ENCODE data around the gene CST7.

The CST7 gene

GRCh38 chr20:24959591-24960301 is 10.7 kb downstream of the CST7 start:
- no peak overlapping the region for H3K27ac Mint-ChIP-seq
- no peak for TF ChIP-seq CTCF (IDR thresholded peaks at IDR 0.05)
- H3K9me3 Mint-ChIP-seq: no peaks in the 10 kb centered on the region
- peaks cover 27% of the 10 kb centered on the region for H3K36me3 Mint-ChIP-seq (ENCODE audit: low read depth)
- H3K4me1 Mint-ChIP-seq: peaks cover 8% of the 10 kb centered on the region
- H3K4me3 Mint-ChIP-seq: no peak overlapping the region
- no peaks in the 10 kb centered on the region for H3K27me3 Mint-ChIP-seq (ENCODE audit: low read depth, poor library complexity)
- no peak for DNase-seq

GRCh38 chr20:24960302-24960801 is 11.3 kb downstream of the CST7 start:
- Mint-ChIP-seq H3K27me3 (ENCODE audit: low read depth, poor library complexity) (no peaks in the 10 kb centered on the region), H3K4me1 (peaks cover 8% of the 10 kb centered on the region), H3K9me3 (no peaks in the 10 kb centered on the region), H3K36me3 (ENCODE audit: low read depth) (peaks cover 32% of the 10 kb centered on the region), H3K27ac (no peak overlapping the region), H3K4me3 (no peak overlapping the region)
- no peak for TF ChIP-seq CTCF (IDR thresholded peaks at IDR 0.05)
- DNase-seq: no peak

GRCh38 chr20:24960861-24961260 is 11.8 kb downstream of the CST7 start:
- no peaks in the 10 kb centered on the region for H3K9me3 Mint-ChIP-seq
- no peak for DNase-seq
- H3K36me3 Mint-ChIP-seq (ENCODE audit: low read depth): peaks cover 36% of the 10 kb centered on the region
- no peak overlapping the region for H3K27ac Mint-ChIP-seq
- H3K4me1 Mint-ChIP-seq: peaks cover 8% of the 10 kb centered on the region
- no peak for TF ChIP-seq CTCF (IDR thresholded peaks at IDR 0.05)
- no peak overlapping the region for H3K4me3 Mint-ChIP-seq
- H3K27me3 Mint-ChIP-seq (ENCODE audit: low read depth, poor library complexity): no peaks in the 10 kb centered on the region

- H3K9me3 Mint-ChIP-seq: no peaks in the 10 kb centered on the region
- peaks cover 8% of the 10 kb centered on the region for H3K4me1 Mint-ChIP-seq
- no peak overlapping the region for H3K27ac Mint-ChIP-seq
- no peaks in the 10 kb centered on the region for H3K27me3 Mint-ChIP-seq (ENCODE audit: low read depth, poor library complexity)
- no peak overlapping the region for H3K4me3 Mint-ChIP-seq
- TF ChIP-seq CTCF (IDR thresholded peaks at IDR 0.05): no peak
- H3K36me3 Mint-ChIP-seq (ENCODE audit: low read depth): peaks cover 43% of the 10 kb centered on the region
- DNase-seq: no peak
Observed at GRCh38 chr20:24961384-24962181, 12.5 kb downstream of the CST7 start.

GRCh38 chr20:24962182-24962492 is 13.1 kb downstream of the CST7 start:
- Mint-ChIP-seq H3K9me3 (no peaks in the 10 kb centered on the region), H3K4me3 (no peak overlapping the region), H3K4me1 (peaks cover 8% of the 10 kb centered on the region), H3K27ac (no peak overlapping the region), H3K36me3 (ENCODE audit: low read depth) (peaks cover 44% of the 10 kb centered on the region), H3K27me3 (ENCODE audit: low read depth, poor library complexity) (no peaks in the 10 kb centered on the region)
- TF ChIP-seq CTCF (IDR thresholded peaks at IDR 0.05): no peak
- DNase-seq: no peak
